CD4-positive, alpha-beta T cell treated with Interleukin-12 subunit alpha and Interleukin-12 subunit beta, for 1 hour (primary cell): ENCODE measurements around the gene CPED1.
"Not testable (repeated sequence)": the region's sequence is repeated elsewhere in the genome, so short reads cannot be mapped to it uniquely, and the experiment has no call there.

ENCODE experiments used
- DNase-seq: peaks from one replicate; pipeline ENCODE4 v3.0.0-alpha.2; 2020

The CPED1 gene

DNA sequence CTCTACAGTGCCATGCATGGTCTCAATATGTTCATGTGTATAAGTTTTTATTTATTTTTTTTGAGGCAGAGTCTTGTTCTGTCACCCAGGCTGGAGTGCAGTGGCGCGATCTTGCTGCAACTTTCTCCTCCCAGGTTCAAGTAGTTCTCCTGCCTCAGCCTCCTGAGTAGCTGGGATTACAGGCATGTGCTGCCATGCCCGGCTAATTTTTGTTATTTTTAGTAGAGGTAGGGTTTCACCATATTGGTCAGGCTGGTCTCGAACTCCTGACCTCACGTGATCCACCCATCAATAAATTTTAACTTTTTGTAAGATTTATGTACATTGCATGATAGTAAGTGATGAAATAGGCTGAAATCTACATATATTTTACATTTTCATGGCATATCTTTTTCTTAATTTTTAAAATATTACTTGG lies 86.9 kb downstream of the CPED1 start:
- DNase-seq: not testable (repeated sequence)

DNA sequence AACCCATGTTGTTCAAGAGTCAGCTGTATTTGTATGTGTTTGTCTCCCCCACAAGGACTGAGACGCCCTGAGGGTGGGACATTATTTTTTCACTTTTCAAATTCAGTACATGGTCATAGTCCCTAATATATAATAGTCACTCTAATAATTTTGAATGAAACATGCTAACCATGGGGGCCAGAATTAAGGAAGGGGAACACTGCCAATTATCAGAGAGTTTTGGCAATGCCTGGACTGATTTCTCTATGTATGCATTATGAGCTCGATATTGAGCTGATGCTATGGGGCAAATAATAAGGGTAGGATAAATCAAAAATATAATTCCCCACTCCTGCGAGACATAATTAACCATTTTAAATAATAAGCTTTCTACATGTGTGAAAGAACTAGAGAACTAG lies 87.4 kb downstream of the CPED1 start:
- no peak for DNase-seq

DNA sequence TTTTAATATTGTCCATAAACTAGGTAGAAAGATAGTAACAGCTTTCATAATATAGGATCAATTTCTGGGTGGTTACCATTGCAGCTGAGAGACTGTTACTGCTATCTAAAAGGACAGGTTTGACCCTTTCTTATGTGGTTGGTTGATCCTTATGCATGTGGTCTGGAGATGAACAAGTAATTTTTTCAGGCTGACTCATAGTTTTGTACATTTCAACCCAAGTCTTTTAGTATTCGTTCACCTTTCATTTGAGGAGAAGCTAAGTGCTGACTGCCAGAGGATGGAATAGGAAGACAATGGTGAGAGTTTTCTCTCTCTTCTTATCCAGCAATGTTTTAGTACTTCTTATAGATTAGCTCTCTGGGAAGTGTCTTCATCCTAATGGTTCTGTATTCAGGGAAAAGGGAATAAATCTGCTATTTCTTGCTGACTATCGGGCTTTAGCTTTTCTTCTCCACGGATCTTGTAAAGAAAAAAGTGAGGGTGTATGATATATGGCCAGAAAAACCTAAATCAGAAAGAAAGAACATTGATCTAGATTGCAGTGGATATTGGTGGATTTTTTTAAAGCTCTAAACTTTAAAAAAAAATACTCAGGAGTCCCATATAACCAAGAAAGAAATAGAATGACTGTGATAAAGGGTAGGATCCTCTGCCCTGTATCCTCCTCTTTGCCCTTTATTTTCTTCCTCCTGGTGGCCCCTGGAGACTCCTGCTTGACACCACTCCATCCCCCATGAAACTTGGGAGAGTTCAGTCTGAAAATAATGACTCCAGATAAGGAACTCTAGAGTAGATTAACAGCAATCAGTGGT lies 88.0 kb downstream of the CPED1 start:
- DNase-seq: no peak

DNA sequence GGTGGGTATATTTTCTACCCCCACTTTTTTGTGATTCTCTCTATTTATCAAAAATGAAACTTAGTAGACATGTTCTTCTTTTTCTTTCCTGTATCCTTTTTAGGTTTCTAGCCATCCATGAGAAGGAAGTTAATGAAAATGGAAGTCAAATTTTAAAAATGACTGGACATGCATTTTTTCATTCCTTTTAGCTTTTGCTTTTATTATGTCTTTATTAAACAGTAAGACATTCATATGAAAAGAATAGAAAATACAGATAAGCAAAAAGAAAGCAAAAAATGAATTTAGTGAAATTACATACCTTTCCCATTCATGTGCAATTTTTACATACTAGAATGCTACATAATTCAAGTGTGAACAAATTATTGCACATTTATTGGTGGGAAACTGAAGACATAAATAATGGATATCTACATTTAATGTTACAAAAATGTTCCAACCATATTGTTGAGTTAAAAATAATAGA lies 88.7 kb downstream of the CPED1 start:
- DNase-seq: no peak

DNA sequence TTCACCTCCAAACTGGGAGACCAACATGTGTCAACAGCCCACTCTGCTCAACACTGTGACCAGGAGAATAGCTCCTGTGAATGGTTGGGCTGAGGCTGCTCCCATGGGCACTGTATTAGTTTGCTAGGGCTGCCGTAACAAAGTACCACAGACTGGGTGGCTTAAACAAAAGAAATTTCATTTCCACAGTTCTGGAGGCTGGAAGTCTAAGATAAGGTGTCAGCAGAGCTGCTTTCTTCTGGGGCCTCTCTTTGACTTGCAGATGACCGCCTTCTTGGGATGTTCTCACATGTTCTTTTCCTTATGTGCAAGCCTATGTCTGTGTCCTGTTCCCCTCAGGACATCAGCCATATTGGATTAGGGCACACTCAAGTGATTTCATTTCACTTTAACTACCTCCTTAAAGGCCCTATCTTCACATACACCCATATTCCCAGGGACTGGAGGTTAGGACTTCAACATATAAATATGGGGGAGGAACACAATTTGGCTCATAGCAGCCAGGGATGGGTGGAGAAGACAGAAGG lies 90.3 kb downstream of the CPED1 start:
- DNase-seq: no peak

DNA sequence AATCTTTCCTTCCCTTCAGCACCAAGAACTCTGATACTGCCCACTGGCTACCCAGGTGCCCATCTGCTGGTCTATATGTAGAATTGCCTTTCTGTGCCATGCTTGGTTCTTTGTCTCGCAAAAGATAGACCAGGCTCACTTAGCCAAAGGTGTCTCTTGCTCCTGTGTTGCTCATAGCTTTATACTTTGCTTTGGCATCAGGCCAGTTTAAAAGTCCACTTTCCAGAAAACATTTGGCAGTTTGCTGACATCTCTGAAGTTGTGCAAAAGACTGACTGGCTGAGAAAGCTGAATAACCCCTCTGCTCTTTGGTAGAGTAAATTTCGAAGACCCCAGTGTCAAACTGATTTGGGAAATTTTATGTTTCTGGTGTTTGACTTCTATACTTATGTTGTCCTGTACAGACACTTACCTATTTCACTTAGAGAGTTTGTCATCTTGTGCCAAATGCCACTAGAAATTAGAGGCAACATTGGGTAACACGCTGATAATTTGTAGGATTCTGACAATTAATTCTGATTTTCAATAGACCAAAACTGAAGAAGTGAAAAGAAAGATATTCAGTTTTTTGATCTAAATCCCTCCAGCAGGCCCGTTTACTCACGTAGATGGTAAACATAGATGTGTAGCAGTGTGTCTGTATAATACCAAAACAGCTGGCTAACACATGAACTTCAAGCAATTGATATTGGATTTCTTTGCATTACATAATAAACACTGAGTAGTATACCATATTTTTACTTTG lies 91.1 kb downstream of the CPED1 start:
- DNase-seq: no peak

DNA sequence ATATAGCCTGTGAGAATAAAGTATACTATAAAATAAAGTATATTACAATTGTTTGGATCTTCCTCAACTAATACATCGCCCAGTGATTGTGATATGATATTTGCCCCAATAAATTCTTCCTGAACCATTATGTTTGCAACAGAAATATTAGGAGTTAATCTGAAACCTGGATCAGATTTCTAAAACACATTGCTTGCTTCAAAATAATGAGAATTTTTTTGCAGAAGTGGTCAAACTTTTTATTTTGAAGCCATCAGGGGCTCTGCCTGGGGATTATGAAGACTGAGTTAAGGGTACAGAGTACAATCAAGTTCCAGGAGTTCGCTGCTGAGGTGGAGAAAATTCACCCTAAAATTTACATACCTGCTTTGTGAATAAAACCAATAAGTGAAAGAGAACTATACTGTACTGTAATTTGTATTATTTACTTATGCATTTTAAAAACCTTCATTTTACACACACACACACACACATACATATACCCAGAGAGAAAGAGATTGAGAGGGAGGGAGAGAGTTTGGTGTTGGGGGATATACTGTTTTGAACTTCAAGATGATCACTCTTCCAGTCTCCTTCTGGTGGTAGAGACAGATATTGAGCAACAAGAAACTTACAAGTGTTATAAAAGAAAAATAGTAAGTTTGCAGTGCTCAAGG lies 91.9 kb downstream of the CPED1 start:
- no peak for DNase-seq

DNA sequence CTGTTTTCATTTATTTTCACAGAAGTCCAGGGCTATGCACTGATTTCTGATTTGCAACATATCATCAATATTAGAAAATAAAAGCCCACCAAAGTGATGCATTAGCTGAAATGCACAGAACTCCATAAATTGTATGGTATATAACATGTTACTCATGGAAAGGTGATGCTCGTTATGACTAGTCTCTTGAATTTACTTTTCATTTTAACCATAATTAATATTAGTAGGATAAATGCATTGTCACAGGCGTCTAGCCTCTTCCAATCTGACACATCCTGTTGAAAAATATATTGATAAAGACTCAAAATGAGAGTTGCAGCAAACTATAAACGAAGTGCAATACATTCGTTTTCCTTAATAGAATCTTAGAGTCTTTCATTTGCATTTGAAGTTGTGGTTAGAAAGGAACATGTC lies 92.4 kb downstream of the CPED1 start:
- no peak for DNase-seq

DNA sequence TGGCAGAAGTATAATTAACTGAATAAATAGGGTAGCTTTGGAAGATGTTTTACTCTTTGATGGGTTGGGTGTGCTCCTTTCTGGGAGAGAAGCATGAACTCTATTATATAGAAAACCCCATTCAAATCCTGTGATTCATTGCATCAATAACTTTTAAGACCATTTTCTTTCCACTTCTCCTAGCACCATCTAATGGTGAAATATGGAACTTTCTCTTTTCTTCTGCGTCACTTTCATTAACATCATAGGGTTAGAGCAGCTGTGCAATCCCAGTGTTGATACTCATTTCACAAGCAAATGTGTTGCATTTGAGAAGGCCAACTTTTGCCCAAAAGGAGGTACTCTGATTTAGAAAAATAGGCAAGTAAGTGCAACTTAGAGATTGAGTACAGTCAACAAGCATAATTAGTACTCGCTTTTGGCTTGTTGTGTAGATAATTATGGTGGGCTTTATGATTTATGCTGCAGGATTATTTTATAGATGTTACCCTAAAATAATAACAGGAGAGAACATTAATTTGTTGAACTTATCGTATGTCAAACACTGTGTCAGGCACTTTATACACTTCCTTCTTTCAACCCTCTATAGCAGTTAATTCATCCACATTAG lies 92.9 kb downstream of the CPED1 start:
- peak; percentile 52 for DNase-seq

DNA sequence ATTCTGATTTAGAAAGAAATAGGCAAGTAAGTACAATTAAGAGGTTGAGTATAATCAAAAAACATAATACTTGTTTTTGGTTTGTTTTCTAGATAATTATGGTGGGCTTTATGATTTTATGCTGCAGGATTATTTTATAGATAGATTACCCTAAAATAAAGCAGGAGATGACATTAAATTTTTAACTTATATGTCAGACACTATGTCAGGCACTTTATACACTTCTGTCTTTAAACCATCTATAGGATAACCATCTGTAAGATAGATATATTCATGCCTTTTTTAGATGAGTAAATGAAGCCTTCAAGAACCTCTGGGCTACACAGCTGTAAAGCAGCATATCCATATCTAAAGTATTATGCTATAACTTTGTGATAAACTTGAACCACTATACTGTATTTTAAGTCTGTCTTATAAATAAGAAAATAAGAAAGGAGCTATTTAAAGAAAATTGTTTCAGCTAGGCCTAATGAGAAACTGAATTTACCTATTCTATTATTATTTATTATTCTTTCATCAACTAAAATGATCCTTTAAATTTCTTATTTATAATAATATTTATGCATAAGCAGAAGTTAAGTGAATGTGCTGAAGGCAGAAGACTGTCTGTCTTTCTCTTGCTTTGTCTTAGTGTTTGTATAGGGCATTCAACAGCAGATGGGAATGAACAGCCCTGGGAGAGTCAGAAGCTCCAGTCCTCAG lies 94.0 kb downstream of the CPED1 start:
- no peak for DNase-seq

DNA sequence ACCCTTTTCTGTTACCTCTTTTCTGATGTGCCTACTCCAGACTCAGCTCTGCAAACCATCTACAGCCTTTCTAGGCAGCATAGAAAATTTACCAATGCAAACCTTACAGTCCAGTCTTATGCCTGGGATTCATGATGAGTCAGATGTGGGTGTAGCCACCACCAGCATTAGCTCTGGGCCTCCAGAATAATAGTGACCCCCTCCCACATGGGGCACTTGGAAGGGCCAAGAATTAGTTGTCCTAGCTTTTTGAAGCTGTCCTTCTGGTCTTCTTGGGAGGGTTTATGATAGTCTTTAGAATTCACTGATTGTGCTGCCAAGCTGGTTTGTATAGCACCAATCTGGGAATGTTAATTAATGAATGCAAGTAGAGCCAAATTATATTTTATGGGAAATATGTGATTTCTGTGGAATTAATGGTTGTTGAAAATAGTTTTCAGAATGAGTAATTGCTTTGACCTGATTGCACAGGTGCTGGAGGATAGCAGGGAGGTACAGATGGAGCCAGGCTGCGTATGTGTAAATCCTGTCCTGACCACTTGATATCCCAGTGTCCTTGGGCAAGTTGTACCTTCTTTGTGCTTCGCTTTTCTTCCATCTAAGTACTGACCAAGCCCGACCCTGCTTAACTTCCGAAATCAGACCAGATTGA lies 94.8 kb downstream of the CPED1 start:
- DNase-seq: no peak

DNA sequence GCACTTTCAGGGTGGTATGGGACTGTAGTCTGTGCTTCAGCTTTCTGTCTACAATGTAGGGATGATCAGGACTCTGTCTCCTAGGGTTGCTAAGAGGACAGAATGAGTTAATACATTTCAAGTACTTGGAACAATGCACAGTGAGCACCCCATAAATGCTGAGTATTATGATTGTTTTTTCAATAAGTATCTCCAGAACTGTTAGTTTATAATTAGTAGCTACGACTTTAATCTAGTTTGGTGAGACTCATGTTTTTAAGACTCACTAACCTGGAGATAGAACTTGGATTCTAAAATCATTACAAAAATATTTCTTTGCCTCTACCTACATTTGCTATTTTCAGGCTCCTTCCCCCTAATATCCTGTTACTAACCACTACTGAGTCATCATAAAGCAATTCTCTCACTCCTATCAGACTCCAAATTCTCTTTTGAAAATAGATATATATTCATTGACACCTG lies 95.3 kb downstream of the CPED1 start:
- DNase-seq: no peak

DNA sequence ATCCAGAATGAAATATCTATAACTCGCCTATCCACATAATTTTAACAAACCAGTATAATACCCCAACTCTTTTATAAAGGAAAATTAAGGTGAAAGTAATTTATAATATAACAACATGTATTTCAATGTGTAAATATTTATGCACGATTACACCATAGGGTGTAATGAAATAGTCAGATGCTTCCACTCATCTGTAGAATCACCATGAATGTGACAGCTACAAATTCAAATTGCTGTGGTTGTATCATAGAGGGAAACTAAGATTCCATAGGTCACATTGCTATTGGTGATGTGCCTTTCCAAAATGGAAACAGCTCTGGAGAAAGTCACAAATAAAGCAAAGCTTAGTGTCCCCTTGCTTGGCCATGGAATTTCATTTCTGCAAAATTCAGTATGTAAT lies 95.7 kb downstream of the CPED1 start:
- DNase-seq: no peak

DNA sequence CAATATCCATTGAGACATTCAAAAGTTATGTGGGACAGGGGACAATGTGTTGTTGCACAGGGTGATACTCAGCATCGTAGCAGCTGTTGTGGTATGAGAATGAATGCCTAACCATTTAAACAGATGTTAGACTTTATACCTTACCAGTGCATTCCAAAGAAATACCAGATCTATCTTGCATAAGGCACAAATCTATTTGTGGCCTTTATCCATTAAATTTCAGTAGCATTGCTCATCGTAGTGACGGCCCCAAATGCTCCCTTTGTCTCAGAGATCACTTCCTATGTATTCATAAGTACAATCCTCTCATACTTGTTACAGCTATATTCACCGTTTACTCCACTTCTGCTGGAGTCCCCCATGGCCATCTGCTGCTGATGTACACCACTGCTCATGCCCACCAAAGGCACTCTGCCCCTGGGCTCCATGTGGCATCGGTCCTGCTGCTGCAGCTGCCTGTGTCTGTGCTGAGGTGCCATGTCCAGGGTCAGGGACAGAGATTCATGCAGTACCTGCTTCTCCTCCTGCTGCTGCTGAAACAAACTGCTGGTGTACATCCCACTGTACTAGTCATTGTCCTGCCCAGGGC lies 96.3 kb downstream of the CPED1 start:
- DNase-seq: no peak

DNA sequence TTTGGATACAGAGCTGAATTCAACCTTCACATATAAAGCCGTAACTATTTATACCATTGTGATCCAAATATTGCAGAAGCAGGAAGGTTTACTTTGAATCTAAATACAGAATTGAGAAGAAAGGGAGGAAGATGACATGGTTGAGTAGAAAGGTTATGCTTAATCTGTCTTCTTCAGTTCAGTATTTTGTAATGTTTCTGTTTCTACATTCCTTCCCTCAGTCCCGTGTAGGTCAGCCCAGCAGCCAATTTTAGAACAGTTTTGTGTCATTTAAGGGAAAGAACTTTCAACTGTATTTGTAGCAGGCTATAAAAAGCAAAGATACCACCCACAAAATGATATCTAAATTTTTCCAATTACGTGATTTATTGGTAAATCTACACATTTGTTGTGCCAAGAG lies 97.4 kb downstream of the CPED1 start:
- no peak for DNase-seq

DNA sequence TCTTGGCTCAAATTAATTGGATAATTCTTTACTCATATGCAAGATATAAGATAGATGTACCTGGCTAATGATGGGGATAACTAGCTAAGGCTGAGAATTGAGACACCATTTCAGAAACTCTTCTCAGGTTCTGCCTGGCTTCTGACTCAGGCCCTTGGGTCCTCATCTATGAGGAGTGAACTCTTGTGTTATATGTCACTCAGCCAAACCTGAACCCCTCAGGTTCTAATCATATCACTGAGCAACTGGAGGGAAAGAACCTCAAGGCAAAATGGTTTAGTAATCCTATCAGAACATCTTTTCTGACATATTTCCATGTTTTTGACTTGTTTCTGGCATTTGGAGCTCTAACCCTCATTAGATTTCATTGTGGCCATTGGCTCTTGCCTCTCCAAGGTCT lies 100.4 kb downstream of the CPED1 start:
- no peak for DNase-seq

DNA sequence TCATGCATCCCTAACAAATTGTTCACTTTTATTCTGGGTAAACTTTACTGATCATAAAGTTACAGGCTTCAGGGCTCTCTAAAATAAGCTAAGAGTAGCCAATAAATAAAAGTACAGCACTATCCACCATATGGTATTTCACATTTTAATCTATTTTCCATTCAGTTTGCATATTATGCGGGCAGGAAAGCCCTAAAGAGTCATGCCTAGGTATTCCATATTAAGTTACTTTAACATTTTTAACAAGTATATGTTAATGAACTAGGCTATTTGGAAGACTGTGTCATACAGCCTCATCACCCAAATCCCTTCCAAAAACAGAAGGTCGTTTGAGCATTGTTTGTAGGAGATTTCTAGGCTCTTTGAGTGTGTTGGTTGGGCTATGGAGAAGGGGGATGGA lies 106.3 kb downstream of the CPED1 start:
- DNase-seq: no peak

DNA sequence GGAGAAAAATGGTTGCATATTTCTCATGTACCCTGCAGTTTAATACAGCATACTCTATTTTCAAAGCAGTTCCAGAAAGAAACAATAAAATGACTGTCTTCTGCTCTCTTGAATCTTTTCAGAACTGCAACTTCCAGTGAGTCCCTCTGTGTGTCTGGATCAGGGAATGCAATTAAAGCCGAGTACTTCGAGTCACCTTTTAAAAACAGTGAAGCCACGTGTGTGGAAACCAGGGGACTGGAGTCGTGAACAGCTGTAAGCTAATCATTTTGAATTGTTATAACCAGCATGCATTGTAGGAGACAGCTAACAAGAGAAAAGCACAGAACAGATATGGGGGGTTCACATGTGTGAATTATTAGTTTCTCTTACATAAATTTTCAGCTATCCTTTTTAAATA lies 109.1 kb downstream of the CPED1 start:
- DNase-seq: no peak

DNA sequence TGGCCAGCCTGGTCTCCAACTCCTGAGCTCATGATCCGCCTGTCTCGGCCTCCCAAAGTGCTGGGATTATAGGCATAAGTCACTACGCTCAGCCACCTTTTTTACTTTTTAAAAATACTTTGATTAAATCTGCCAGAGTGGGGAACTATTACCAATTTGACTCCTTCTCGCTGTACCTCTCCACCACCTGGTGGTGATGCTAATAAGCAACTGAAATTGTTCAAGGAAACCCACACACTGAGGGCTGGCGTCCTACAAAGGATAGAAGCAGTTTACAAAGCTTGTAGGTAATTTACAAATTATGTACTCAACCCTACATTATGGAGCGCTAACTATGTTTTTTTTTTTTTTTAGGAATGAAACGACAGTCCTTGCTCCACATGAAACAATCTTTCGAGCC lies 111.1 kb downstream of the CPED1 start:
- no peak for DNase-seq

DNA sequence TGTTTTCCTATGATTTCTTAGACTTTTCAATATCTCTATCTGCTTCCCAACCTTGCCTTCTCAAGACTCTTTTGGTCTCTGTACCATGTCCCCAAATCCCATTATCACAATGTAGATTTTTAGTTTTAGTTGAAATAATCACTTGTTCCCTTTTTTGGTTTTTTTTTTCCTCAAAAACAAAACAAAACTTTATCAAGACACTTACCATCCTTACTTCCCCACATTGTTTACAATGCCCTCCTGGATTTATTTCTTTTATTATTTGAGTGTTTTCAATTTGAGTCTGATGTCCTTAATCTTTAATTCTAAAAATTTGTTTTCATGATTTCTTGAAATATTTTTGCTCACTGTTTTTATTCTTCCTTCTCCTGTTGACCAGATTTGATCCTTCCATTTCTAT lies 112.6 kb downstream of the CPED1 start:
- no peak for DNase-seq

DNA sequence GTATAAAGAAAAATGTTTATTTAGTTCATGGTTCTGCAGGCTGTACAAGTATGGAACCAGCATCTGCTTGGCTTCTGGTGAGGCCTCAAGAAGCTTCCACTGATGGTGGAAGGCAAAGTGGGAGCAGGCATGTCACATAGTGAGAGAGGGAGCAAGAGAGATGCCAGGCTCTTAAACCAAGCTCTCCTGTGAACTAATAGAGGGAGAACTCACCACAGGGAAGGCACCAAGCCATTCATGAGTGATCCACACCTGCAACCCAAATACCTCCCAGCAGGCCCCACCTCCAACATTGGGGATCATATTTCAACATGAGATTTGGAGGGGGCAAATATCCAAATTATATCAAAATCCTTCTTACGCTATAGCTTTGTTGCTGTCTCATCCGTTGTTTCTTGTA lies 113.1 kb downstream of the CPED1 start:
- no peak for DNase-seq
